HG02759 (cell line): ENCODE data around the gene BCL2L11.

ENCODE experiments used
- ATAC-seq: cut with Tn5 transposase; IDR thresholded peaks from one replicate; pipeline ENCODE4 v1.9.1; 2021; ENCODE audit warnings: mild to moderate bottlenecking, moderate library complexity; ENCODE audit not compliant: unreplicated experiment

Gene BCL2L11

DNA sequence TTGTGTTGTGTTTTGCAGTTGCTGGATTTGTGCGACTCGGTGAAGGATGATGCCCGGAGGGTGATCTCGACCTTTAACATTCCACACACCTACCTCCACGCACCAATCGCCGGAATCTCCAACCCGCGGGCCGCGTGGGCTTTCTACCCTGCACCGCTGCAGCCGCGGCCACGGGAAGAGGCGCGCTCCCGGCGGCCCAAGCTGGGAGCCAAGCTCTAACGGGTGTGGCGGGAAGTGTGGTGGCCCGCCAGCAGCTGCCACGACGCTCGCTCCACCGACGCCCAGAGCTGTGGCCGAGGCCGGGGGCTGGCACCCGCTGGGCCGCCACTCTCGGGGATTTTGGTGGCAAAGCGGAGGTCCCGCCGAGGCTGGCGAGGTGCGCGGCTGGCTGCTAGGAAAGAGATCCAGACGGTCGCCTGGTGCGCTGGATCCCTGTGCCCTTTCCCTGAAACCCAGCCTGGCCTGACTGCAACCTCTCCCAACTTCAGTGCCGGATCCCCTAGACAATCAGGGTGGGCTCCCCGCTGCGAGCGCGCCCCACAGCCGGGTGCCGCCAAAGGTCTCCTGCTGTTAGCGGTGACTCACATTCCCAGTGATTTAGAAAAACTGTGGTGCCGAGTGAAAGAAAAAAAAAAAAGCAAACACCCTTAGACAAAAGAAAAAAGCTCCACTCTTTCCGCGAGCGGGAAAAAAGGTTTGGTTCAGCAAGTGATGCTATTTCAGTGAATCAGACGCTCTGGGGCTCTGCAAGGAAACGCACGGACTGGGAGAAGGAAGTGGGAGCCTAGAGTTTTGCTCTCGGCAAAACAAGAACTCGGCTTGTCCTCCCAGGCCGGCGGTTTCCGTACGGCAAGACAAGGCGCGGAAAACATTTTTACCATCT, 2.9 kb upstream of the BCL2L11 start:
- no peak for ATAC-seq

DNA sequence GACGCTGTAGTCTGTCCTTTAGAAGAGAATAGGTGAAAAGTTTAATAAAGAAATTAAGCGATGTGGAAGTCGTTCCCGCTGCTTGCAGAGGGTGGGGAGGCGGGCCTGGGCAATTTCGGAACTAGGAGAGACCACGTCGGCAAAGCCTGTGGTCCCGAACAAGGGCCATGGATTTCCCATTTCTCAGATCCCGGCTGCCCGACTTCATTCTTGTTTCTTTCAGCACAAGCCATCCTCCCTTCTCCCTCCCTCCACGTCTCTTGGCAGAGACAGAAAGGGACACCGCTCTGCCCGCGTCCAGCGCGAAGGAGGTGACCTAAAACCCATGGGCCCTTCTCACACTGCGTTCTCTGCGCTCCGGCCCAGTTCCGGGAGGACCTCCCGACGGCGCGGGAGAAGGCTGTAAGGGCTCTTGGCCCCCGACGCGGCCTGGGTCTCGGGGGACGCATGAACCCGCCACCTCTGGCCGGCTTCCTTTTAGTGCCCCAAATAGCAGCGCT, 2.2 kb upstream of the BCL2L11 start:
- no peak for ATAC-seq

DNA sequence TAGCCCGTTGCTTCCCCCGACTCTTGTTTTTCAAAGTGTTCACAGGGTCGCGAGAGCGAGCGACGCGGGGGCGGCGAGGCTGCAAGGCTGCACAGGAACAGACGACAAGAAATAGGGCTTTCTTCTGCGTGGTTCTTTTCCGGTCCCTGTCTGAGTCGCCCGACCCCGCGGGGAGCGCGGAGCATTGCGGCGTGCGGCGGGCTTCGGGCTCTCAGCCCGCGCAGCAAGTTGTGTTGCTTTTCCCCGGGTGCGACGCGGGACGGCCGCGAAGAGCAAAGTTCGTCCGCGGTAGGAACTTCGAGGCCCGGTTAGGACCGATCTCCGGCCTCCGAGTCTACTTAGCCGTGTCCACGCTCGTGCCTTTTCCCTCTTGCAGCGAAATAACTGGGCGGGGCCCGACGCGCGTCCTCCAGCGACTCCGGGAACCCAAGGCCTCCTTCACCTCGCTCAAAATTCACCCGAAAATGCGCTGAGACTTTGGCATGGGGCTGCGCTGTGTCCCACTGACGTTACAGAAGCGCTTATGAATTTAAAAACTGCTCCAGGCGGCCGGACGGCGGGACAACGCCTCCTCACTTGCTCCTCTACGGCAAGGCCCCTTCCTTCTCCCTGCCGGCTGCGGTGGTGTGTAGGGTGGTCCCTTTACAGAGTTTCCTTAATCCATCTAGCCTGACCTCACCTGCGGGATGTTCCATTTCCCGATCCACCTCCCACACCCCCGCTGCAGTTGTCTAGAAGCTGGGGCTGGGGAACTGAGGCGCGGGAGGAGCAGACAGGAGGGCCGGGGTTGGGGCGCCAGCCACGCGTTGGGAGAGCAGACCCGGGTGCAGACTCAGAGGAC, 1.5 kb upstream of the BCL2L11 start:
- no peak for ATAC-seq

DNA sequence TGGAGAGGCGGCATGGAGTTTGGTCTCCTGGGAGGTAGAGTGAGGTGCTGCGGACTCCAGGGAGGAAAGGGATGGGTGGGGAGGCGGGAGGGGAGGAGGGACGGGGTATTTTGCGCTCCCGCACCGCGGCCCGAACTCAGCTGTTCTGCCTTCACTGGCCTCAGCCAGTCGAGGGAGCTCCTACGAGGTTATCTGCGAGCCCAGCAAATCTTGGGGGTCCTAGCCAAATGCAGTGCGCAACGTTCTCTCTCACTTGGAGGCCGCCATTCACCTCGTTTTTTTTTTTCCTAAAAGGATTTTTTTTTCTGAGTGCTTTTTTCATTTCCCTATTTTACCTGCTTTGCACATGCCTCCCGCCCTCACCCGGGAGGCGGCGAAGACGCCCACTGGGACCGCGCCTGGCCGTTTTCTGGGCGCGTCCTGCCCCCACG, 877 bp upstream of the BCL2L11 start:
- ATAC-seq: no peak

DNA sequence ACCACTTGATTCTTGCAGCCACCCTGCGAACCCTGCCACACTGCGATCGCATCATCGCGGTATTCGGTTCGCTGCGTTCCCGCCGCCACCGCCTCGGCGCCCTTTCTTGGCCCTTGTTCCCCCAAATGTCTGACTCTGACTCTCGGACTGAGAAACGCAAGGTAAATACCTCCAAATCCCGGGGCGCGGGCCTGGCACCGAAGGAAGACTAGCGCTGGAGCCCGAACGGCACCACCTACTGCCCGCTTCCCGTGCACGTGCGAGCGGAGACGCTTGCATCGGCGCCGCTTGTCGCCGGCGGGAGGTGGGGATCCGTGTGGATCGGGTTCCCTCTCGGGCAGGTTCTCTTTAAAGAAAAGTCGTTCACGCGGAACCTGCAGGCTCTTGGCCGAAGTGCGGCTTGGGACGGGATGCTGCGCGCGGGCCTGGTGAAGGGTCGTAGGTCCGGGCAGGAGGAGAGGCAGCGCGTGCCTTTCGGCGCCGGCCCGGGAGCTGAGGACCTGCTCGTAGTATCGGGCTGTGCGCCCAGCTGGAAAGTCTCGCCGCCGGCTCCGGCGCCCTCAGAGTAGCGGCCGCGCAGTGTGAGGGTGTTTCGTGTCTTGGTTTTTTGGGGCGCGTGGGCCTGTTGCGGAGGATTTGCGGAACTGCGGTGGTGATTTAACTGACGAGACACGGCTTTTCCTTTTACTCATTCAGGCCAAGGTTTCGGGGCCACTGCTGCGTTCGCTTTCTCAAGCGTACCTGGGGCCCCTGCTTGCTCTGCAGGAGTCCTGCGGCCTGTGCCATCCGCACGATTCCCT, 514 bp downstream of the BCL2L11 start:
- ATAC-seq: no peak

DNA sequence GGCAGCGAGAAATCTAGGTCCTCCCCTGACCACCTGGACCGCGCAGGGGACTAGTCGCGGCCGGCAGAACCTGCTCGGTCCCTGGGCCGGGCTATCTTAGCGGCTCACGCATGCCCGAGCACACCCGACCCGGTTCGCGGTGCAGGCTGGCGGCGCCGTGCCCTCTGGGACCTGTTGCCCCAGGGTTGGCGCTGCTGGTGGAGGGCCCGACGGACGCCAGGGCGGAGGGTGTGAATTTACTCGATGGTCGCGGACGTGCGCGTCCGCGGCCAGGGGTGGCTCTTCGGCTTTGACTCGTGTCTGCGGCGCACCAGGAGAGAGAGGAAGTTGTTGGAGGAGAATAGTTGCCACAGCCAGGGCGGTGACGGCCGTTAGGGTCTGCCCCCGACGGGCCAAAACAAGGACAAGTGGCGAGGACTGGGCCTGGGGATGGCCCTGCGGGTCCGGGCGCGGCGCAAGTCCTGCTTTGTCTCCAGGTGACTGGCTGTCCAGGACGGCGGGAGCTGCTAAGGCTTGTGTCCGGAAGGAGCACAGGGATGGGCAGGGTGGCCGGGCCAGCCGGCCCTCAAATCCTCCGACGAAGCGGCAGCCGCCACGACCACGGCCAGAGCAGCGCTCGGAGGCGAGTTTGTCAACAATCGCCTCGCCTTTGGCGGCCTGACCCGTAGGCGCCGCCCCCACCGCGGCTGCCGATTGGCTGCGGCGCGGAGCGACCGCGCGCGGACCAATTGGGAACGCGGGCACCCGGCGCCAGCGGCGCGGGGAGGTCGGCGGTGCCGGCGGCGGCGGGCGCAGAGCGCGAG, 1.3 kb downstream of the BCL2L11 start:
- ATAC-seq: peak; percentile 52

DNA sequence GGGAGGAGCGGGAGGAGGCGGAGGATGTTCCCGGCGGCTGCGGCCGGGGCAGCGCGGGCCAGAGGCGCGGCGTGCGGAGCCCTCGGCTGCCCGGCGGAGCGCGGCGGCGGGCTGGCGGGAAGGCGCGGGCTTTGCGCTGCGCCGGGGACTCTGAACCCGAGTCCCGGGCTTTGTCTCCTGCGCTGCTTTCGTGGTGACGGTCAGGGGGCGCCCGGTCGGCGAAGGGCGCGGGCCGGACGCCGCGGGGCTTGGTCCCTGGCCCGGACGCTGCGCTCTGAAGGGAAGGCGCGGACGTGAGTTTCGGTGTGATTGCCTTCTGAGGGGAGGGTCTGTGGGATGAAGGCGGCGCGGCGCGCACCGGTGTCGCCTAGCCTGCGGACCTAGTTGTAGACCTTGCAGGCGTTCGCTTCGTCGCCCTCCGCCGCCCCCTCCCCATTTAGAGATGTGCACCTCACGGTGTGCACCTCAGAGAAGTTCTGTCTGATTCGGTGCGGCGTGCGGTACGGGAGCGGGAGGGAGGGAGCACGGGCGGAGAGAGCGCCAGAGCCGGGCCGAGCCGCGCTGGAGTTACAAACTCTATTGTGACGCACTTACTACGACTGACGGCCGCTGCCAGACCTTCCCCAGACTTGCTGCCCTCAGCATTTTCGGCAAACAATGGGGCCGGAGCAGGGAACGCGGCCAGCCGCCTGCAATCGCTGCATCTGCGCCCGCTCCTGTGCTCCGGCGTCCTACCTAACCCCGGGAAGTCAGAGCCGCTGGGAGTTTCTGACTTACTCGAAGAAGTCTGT, 2.1 kb downstream of the BCL2L11 start:
- ATAC-seq: peak; percentile 0

DNA sequence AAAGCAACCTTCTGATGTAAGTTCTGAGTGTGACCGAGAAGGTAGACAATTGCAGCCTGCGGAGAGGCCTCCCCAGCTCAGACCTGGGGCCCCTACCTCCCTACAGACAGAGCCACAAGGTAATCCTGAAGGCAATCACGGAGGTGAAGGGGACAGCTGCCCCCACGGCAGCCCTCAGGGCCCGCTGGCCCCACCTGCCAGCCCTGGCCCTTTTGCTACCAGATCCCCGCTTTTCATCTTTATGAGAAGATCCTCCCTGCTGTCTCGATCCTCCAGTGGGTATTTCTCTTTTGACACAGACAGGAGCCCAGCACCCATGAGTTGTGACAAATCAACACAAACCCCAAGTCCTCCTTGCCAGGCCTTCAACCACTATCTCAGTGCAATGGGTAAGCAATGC, 3.0 kb downstream of the BCL2L11 start:
- no peak for ATAC-seq

DNA sequence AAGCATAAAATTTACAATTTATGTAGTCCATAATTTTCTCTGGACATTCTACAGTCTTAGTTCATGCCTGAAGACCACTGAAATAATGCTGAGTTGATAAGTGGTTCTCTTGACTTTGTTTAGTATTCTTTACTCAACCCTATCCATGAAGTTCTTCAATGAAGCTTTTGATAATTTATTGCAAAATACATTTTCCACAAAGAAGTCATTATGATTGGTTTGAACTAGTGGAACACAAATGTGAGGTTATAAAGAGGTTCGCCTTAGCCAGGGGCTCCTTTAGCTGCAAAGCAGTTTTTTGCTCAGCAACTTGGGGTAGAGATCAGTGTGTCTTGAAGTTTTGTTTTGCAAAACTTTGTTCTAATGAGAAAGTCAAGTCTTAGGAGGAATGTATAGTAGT, 5.9 kb downstream of the BCL2L11 start:
- no peak for ATAC-seq

DNA sequence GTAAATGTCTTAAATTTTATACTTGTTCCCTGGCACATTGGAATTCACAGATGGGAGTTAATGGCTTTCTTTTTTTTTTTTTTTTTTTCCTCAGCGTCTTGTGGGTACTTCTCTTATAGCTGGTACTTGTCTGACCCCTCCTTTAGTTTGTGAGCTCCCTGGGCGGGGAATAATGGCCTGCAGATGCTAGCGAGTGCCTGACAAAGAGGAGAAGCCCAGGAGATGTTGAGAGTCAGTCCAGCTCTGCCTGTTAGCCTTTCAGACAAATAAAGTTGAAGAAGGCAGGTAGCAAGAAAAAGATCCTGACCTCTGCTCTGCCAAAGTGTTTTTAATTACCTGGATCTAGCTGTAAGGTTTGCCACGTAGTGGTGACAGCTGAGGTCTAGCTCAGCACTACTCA, 6.6 kb downstream of the BCL2L11 start:
- no peak for ATAC-seq

DNA sequence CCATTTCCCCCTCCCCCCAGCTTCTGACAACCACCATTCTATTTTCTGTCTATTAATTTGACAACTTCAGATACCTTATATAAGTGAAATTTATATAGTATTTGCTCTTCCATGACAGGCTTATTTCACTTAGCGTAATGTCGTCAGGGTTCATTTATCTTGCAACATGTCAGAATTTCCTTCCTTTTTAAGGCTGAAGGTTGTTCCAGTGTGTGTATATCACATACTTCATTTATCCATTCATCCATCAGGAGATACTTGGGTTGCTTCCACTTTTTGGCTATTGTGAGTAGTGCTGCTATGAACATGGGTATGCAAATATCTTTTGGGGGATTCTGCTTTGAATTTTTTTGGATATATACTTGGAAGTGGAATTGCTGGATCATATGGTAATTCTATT, 7.4 kb downstream of the BCL2L11 start:
- no peak for ATAC-seq

DNA sequence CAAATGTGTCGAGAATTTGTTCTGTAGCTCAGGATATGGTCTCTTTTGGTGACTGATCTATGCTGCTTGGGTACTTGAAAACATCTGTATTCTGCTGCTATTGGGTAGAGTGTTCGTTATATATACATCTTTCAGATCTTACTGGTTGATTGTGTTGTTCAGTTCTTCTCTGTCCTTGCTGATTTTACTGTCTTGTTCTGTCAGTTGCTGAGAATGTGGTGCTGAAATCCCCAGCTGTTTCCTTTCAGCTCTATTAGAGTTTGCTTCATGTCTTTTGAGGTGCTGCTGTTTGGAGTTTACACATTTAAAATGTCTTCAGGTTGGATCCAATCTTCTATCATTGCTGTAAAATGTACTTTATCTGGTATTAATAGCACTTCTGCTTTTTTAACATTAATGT, 12.9 kb downstream of the BCL2L11 start:
- no peak for ATAC-seq

DNA sequence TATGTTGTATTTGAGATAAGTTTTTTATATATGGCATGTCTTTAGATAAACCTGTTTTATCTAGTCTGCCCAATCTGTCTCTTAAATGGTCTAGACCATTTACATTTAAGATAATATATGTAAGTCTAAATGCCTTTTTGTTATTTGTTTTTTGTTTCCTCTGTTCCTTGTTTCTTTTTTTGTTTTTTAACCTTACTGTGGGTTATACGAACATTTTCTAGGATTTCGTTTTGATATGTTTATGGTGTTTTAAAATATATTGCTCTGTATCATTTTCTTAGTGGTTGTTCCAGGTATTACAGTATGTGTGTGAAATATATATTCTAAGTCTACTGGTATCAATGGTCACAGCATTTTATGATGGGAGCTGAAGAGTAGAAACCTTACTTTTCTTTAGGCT, 13.3 kb downstream of the BCL2L11 start:
- ATAC-seq: no peak

DNA sequence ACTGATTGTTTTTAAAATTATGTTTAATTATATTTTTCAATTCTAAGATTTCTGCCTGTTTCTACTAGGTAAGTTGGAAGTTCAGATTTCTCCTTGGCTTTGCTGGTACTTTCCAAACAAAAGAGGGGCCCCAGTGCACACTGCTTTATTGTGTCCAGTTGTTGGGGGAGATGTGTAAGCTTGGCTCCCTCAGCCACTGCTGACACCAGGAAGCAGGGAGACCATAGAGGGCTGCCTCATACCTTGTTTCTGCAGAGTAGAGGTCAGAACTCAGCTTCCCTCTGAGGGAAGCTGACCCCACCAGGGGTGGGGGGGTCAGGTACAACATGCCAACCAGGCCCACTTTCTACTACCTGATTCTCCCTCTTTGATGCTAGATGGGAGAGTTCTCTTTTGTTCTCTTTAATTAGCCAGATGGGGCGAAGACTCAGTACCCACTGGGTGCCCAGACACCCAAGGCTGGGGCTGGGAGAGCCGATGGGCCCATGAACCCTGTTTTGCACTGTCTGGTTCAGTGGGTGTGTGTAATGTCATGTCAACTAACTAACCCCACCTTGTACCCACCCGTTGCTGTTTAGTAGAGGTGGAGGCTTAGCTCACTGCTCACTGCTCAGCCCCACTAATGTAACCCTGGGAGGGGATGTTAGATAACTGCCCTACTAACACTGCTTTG, 14.7 kb downstream of the BCL2L11 start:
- ATAC-seq: no peak

DNA sequence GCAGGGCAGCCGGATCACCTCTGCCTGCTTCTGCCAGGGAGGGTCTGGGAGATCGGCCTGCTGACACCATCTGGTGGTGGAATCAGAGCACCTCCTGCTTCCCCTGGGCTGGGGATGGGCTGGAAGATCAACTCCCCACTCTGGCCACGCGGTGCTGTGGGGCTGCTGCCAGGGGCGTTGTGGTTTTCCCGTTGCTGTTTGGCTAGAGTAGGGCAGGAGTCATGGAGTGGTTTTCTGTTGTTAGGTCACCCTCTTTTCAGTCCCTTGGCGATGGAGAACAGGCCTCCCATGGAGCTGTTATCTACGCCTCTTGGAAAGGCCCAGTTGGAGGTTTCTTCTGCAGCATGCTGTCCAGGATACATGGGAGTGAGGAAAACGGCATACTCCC, 15.2 kb downstream of the BCL2L11 start:
- no peak for ATAC-seq

DNA sequence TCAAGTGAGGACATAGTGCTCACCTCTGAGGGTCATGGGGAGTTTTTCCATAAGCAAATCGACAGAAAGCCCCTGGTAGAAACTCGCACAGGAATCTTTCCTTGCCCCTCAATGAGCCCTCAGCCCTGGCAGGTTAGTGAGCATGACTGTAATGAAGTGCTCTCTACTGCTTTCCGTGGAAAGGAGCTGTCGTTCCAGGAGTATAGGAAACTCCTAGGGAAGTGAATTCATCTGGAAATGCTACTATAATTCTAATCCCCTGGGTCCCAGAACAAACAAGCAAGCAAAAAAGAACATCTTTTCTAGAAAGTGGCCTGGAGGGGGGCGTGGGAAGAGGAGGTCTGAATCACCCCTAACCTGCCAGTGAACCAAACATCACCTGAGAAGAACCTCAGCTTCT, 18.1 kb downstream of the BCL2L11 start:
- no peak for ATAC-seq

DNA sequence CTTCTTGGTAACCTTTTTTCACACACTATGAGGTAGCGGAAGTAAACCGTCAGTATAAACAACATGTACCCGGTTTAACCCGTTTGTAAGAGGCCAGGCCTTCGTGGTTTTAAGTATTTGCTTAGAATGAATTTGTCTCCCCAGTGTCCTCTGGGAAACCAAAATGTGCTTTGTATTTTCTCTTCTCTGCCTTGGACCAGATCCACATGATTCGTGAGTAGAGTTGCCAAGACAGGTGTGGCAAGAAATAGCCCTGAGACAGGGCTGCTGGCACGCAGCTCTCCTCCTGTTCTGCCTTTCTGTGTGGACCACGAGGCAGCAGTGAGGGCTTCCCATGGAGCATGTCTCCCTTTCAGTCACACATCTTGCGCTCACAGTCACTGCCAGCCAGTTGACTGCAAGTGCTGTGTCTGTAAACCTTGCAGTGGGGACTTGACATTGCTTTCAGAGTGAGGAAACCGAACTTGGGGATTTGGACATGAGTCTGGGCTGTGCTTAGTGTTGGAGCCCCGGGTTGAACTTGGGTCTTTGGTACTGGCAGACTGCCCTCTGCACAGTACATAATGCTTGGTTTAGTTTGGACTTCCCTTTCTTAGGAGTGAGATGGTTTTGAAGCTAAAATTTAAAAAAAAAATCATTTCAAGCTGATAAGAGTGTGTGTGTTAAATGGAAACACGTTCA, 19.1 kb downstream of the BCL2L11 start:
- ATAC-seq: no peak

DNA sequence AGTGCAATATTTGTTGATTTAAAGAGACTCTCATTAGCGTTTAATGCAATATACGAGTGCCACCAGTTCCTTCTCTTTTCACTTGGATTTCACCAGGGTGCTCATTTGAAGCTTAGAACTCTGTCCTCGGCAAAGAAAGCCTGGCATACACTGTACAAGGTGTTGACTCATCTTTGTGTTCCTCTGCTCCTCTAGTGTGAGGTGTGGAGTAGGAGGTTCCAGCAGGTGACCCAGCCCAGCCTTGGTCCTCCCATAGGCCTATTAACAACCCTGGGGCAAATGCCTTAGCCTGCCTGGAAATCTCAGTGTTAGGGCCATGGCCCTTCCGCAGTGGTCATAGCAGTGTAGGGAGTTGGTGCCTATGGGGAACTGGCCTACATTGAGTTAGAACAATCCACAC, 20.1 kb downstream of the BCL2L11 start:
- ATAC-seq: no peak
